H9 (cell line): ENCODE results near the gene BIRC5. TPM values are rescaled to one million over a fixed set of nuclear protein-coding genes. Genes with fewer than 3 reads are reported as not detected.

ENCODE experiments used
- DNase-seq: peaks from one replicate; pipeline ENCODE4 v3.0.0-alpha.2; 2017
- H2AFZ ChIP-seq: one replicate; pipeline ENCODE4 v1.6.1; 2013; ENCODE audit warnings: mild to moderate bottlenecking, low read length, control low read depth, moderate library complexity
- H2AK5ac ChIP-seq: 2 replicates; pipeline ENCODE4 v1.6.1; 2013; ENCODE audit warnings: low read length, control low read depth, mixed read lengths; ENCODE audit not compliant: insufficient read length
- H2BK120ac ChIP-seq: one replicate; pipeline ENCODE4 v1.6.1; 2013; ENCODE audit warnings: low read depth, mild to moderate bottlenecking, low read length, control low read depth, inconsistent platforms; ENCODE audit not compliant: poor library complexity, severe bottlenecking
- H2BK12ac ChIP-seq: 2 replicates; pipeline ENCODE4 v1.6.1; 2013; ENCODE audit warnings: low read length, control low read depth, mixed read lengths, low read depth; ENCODE audit not compliant: insufficient read length
- H2BK15ac ChIP-seq: 2 replicates; pipeline ENCODE4 v1.6.1; 2013; ENCODE audit warnings: low read depth, low read length, control low read depth
- H2BK20ac ChIP-seq: one replicate; pipeline ENCODE4 v1.6.1; 2013; ENCODE audit warnings: low read depth, mild to moderate bottlenecking, low read length, control low read depth, inconsistent platforms; ENCODE audit not compliant: poor library complexity, severe bottlenecking
- H2BK5ac ChIP-seq: 2 replicates; pipeline ENCODE4 v1.6.1; 2013; ENCODE audit warnings: low read length, control low read depth, mixed read lengths; ENCODE audit not compliant: insufficient read length
- H3K14ac ChIP-seq: 2 replicates; pipeline ENCODE4 v1.6.1; 2013; ENCODE audit warnings: low read length, control low read depth; ENCODE audit not compliant: insufficient read depth
- H3K18ac ChIP-seq: 2 replicates; pipeline ENCODE4 v1.6.1; 2013; ENCODE audit warnings: low read depth, mild to moderate bottlenecking, mixed read lengths, low read length, control low read depth; ENCODE audit not compliant: insufficient read length
- H3K23ac ChIP-seq: 2 replicates; pipeline ENCODE4 v1.6.1; 2013; ENCODE audit warnings: low read length, control low read depth, mixed read lengths, low read depth; ENCODE audit not compliant: insufficient read length
- H3K23me2 ChIP-seq: 2 replicates; pipeline ENCODE4 v1.6.1; 2013; ENCODE audit warnings: low read depth, mild to moderate bottlenecking, mixed read lengths, low read length, control low read depth; ENCODE audit not compliant: insufficient read length, poor library complexity, severe bottlenecking
- H3K27ac ChIP-seq: 2 replicates; pipeline ENCODE4 v1.5.1; 2013; ENCODE audit warnings: low read length, control low read depth, mixed read lengths, low read depth; ENCODE audit not compliant: insufficient read length
- H3K27me3 ChIP-seq: 2 replicates; pipeline ENCODE4 v1.6.1; 2013; ENCODE audit warnings: low read length, control low read depth, inconsistent platforms; ENCODE audit not compliant: insufficient read depth
- H3K4ac ChIP-seq: 2 replicates; pipeline ENCODE4 v1.6.1; 2013; ENCODE audit warnings: low read depth, mild to moderate bottlenecking, control low read depth, inconsistent platforms, low read length, moderate library complexity
- H3K4me1 ChIP-seq: 2 replicates; pipeline ENCODE4 v1.6.1; 2013; ENCODE audit warnings: low read length, control low read depth, inconsistent platforms; ENCODE audit not compliant: insufficient read depth
- H3K4me2 ChIP-seq: 2 replicates; pipeline ENCODE4 v1.6.1; 2013; ENCODE audit warnings: low read length, control low read depth, mixed read lengths; ENCODE audit not compliant: insufficient read length, insufficient read depth
- H3K56ac ChIP-seq: 2 replicates; pipeline ENCODE4 v1.6.1; 2013; ENCODE audit warnings: low read depth, mild to moderate bottlenecking, mixed read lengths, low read length, control low read depth; ENCODE audit not compliant: insufficient read length
- H3K79me1 ChIP-seq: 2 replicates; pipeline ENCODE4 v1.6.1; 2013; ENCODE audit warnings: low read depth, mild to moderate bottlenecking, moderate library complexity, low read length, control low read depth, inconsistent platforms; ENCODE audit not compliant: insufficient read depth, poor library complexity, severe bottlenecking
- H3K79me2 ChIP-seq: 2 replicates; pipeline ENCODE4 v1.6.1; 2013; ENCODE audit warnings: low read length, control low read depth, inconsistent platforms; ENCODE audit not compliant: insufficient read depth
- H3K9ac ChIP-seq: 2 replicates; pipeline ENCODE4 v1.6.1; 2013; ENCODE audit warnings: low read length, control low read depth, mixed read lengths; ENCODE audit not compliant: insufficient read length; ENCODE audit errors: extremely low read depth
- H3K9me3 ChIP-seq: one replicate; pipeline ENCODE4 v1.6.1; 2013; ENCODE audit warnings: low read depth, low read length, inconsistent platforms; ENCODE audit not compliant: control insufficient read depth
- H3T11ph ChIP-seq: one replicate; pipeline ENCODE4 v1.6.1; 2013; ENCODE audit warnings: mild to moderate bottlenecking, low read length, control low read depth, inconsistent platforms
- H4K20me1 ChIP-seq: one replicate; pipeline ENCODE4 v1.6.1; 2013; ENCODE audit not compliant: control insufficient read depth, insufficient read length, insufficient read depth
- H4K5ac ChIP-seq: 2 replicates; pipeline ENCODE4 v1.6.1; 2013; ENCODE audit warnings: low read depth, mild to moderate bottlenecking, mixed read lengths, low read length, control low read depth; ENCODE audit not compliant: insufficient read length
- H4K8ac ChIP-seq: replicated peaks from 2 replicates; pipeline ENCODE4 v1.6.1; 2013; ENCODE audit warnings: low read length, control low read depth, mixed read lengths, low read depth; ENCODE audit not compliant: insufficient read length
- H4K91ac ChIP-seq: 2 replicates; pipeline ENCODE4 v1.6.1; 2013; ENCODE audit warnings: low read depth, mild to moderate bottlenecking, moderate library complexity, mixed read lengths, low read length, control low read depth; ENCODE audit not compliant: insufficient read length
- H3K27ac Mint-ChIP-seq, 3 experiments: 2 replicates in 2 of 3; 3 replicates in 1 of 3; pipeline ENCODE4 v1.8.0; 2020 to 2021; ENCODE audit warnings: mixed read lengths in 3 of 3, mild to moderate bottlenecking in 1 of 3, moderate library complexity in 1 of 3
- H3K27me3 Mint-ChIP-seq: 2 replicates; pipeline ENCODE4 v1.8.0; 2021; ENCODE audit warnings: low read depth, mild to moderate bottlenecking, moderate library complexity, mixed read lengths
- H3K36me3 Mint-ChIP-seq, 3 experiments: 2 replicates in 2 of 3; 3 replicates in 1 of 3; pipeline ENCODE4 v1.8.0; 2020 to 2021; ENCODE audit warnings: low read depth in 3 of 3, mixed read lengths in 3 of 3; ENCODE audit not compliant: insufficient read depth in 1 of 3
- H3K4me1 Mint-ChIP-seq, 2 experiments: 2 replicates each; pipeline ENCODE4 v1.8.0; 2020; ENCODE audit warnings: mixed read lengths in 2 of 2
- H3K4me3 Mint-ChIP-seq, 2 experiments: 2 replicates in 1 of 2; 3 replicates in 1 of 2; pipeline ENCODE4 v1.8.0; 2020 to 2021; ENCODE audit warnings: mild to moderate bottlenecking in 2 of 2, mixed read lengths in 2 of 2, moderate library complexity in 1 of 2
- H3K9me3 Mint-ChIP-seq, 2 experiments: 2 replicates in 1 of 2; 3 replicates in 1 of 2; pipeline ENCODE4 v1.8.0; 2020; ENCODE audit warnings: mild to moderate bottlenecking in 2 of 2, mixed read lengths in 2 of 2, moderate library complexity in 1 of 2
- WGBS: extraction: QIAGEN DNeasy Blood & Tissue Kit; methylation state at CpG from one replicate; pipeline ENCODE4 v1.1.7; 2013; ENCODE audit warnings: missing lambda C conversion rate, low lambda C conversion rate, mixed read lengths; ENCODE audit not compliant: insufficient read length; ENCODE audit errors: extremely low coverage; 5-methylcytosine and 5-hydroxymethylcytosine counted together
- total RNA-seq: library from RNA; stranded (reverse); gene quantifications from 2 replicates; pipeline ENCODE4 v1.2.1, GENCODE V29; 2021
- TF ChIP-seq, protein P1 (sequence below): fragments of 200-600 bp; sonication (generic); conservative IDR thresholded peaks from 3 replicates; pipeline ENCODE4 v1.8.0; 2021; ENCODE audit warnings: antibody characterized with exemption, mild to moderate bottlenecking

BIRC5 gene
- total RNA-seq, 1 experiment from 2014 or later = 97.8 TPM

DNA sequence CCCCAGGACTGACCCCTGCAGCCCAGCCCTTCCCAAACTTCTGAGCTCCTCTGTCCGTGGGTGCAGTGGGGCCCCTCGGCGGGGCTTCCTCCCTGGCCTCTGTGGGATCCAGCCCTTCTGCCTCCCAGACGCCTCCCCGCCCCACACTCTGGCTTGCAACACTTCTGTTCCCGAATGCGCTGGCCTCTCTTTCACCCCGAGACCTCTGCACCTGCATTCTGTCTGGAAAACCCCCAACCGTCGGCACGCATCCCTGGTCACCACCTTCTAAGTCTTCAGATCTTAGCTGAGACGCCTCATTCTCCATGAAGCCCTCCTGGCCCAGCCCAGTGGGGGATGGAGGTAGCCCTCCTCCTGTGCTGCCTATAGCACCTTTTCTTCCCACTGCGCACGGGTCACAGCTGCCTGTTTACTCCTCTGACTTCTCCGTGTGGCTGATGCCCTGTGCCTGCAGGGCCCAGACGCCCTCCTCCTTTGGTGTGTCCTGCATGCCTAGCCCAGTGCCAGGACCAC, 43.8 kb downstream of the BIRC5 start:
- no peak overlapping the region for H2BK20ac ChIP-seq
- H3K4me1 ChIP-seq = peaks cover 3% of the 10 kb centered on the region; the same call in 1 of the 2 replicates
- no peak overlapping the region for H3T11ph ChIP-seq
- Mint-ChIP-seq H3K36me3 (no peaks in the 10 kb centered on the region), H3K4me3 (peak overlapping the region in 1 of 2 experiments; percentile 31; a peak in 1 of 5 replicates), H3K27me3 (peaks cover 1% of the 10 kb centered on the region; the same call in 1 of the 2 replicates), H3K9me3 (peaks cover 0 to 3% of the 10 kb centered on the region in 2 experiments; a peak in 1 of 5 replicates), H3K4me1 (peaks cover 14 to 36% of the 10 kb centered on the region in 2 experiments), H3K27ac (peak overlapping the region in 1 of 3 experiments; percentile 73; a peak in 1 of 7 replicates)
- no peak overlapping the region for H2AFZ ChIP-seq
- no peak overlapping the region for H3K18ac ChIP-seq
- H3K23me2 ChIP-seq = no peaks in the 10 kb centered on the region
- no peak overlapping the region for H3K23ac ChIP-seq
- no peak overlapping the region for H2BK120ac ChIP-seq
- H3K9me3 ChIP-seq = no peaks in the 10 kb centered on the region
- no peaks in the 10 kb centered on the region for H3K79me2 ChIP-seq
- no peak overlapping the region for H3K9ac ChIP-seq
- H2AK5ac ChIP-seq = no peak overlapping the region
- no peaks in the 10 kb centered on the region for H3K27me3 ChIP-seq
- WGBS = no CpG with 5 or more reads among the region's 16 CpGs
- H4K5ac ChIP-seq = no peak overlapping the region
- H3K27ac ChIP-seq = no peak overlapping the region
- no peak overlapping the region for H3K14ac ChIP-seq
- no peaks in the 10 kb centered on the region for H4K20me1 ChIP-seq
- H2BK15ac ChIP-seq = no peak overlapping the region
- H2BK5ac ChIP-seq = no peak overlapping the region
- no peak overlapping the region for H2BK12ac ChIP-seq
- no peak overlapping the region for H4K8ac ChIP-seq
- TF ChIP-seq, protein P1, sequence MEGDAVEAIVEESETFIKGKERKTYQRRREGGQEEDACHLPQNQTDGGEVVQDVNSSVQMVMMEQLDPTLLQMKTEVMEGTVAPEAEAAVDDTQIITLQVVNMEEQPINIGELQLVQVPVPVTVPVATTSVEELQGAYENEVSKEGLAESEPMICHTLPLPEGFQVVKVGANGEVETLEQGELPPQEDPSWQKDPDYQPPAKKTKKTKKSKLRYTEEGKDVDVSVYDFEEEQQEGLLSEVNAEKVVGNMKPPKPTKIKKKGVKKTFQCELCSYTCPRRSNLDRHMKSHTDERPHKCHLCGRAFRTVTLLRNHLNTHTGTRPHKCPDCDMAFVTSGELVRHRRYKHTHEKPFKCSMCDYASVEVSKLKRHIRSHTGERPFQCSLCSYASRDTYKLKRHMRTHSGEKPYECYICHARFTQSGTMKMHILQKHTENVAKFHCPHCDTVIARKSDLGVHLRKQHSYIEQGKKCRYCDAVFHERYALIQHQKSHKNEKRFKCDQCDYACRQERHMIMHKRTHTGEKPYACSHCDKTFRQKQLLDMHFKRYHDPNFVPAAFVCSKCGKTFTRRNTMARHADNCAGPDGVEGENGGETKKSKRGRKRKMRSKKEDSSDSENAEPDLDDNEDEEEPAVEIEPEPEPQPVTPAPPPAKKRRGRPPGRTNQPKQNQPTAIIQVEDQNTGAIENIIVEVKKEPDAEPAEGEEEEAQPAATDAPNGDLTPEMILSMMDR = no peak
- H3K4ac ChIP-seq = no peak overlapping the region
- H3K79me1 ChIP-seq = no peaks in the 10 kb centered on the region
- no peak for DNase-seq
- H3K4me2 ChIP-seq = no peak overlapping the region
- no peak overlapping the region for H4K91ac ChIP-seq
- H3K56ac ChIP-seq = no peak overlapping the region
